Glutamatergic neuron (in vitro differentiated cells): ENCODE measurements around the gene THUMPD3. TPM values are rescaled to one million over a fixed set of nuclear protein-coding genes. Genes with fewer than 3 reads are reported as not detected.
A peak's percentile ranks its signal among the peaks of the same experiment; 100 is the strongest.

Experiments
- DNase-seq: peaks from one replicate; pipeline ENCODE4 v3.0.0; 2022
- H3K27ac Mint-ChIP-seq: one replicate; pipeline ENCODE4 v1.8.0; 2020; ENCODE audit warnings: mild to moderate bottlenecking, mixed read lengths, inconsistent platforms; ENCODE audit not compliant: unreplicated experiment
- H3K27me3 Mint-ChIP-seq: one replicate; pipeline ENCODE4 v1.8.0; 2020; ENCODE audit warnings: mild to moderate bottlenecking, moderate library complexity, mixed read lengths, inconsistent platforms; ENCODE audit not compliant: unreplicated experiment
- H3K36me3 Mint-ChIP-seq: one replicate; pipeline ENCODE4 v1.8.0; 2020; ENCODE audit warnings: mild to moderate bottlenecking, mixed read lengths, inconsistent platforms; ENCODE audit not compliant: unreplicated experiment
- H3K4me1 Mint-ChIP-seq: one replicate; pipeline ENCODE4 v1.8.0; 2020; ENCODE audit warnings: mild to moderate bottlenecking, low read depth, mixed read lengths, inconsistent platforms; ENCODE audit not compliant: unreplicated experiment
- H3K4me3 Mint-ChIP-seq: one replicate; pipeline ENCODE4 v1.8.0; 2020; ENCODE audit warnings: mild to moderate bottlenecking, mixed read lengths, inconsistent platforms; ENCODE audit not compliant: unreplicated experiment
- H3K9me3 Mint-ChIP-seq: one replicate; pipeline ENCODE4 v1.8.0; 2020; ENCODE audit warnings: mild to moderate bottlenecking, moderate library complexity, mixed read lengths, inconsistent platforms; ENCODE audit not compliant: unreplicated experiment
- total RNA-seq: library from RNA; stranded (reverse); fragmentation: NEBNext Ultra II Directional; extraction: Animal tissue kit (Norgen Biotek cat#: 25700); gene quantifications from one replicate; pipeline ENCODE4 v1.2.1, GENCODE V29; 2021; ENCODE audit not compliant: unreplicated experiment
- TF ChIP-seq, protein P1 (sequence below): fragments of 200-600 bp; sonication (generic); IDR thresholded peaks from one replicate; pipeline ENCODE4 v1.5.0; 2021; ENCODE audit not compliant: partially characterized antibody, unreplicated experiment

THUMPD3 gene
- total RNA-seq, 1 donor from 2014 or later: 50.2 TPM

DNA sequence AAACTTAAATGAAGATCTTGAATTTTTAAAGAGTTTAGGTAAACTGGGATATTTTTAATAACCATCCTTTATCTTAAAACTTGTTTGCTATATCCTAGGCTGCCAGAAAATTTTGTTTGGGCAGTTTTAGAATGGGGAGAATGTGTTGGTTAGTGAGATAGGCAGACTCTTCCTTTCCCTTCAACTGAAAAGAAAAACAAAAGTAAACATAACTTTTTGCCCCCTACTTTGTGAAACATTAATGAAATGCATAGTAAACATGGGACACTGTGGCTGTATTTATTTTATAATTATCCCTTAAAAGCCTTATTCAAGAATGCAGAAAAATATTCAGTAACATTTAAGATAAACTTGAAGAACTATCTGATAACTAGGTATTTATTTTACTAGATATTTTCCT lies 65.6 kb downstream of the THUMPD3 start:
- Mint-ChIP-seq H3K36me3 (no peaks in the 10 kb centered on the region), H3K4me1 (peaks cover 15% of the 10 kb centered on the region), H3K9me3 (peaks cover 3% of the 10 kb centered on the region), H3K4me3 (no peak overlapping the region), H3K27ac (no peak overlapping the region), H3K27me3 (no peaks in the 10 kb centered on the region)
- TF ChIP-seq, protein P1, sequence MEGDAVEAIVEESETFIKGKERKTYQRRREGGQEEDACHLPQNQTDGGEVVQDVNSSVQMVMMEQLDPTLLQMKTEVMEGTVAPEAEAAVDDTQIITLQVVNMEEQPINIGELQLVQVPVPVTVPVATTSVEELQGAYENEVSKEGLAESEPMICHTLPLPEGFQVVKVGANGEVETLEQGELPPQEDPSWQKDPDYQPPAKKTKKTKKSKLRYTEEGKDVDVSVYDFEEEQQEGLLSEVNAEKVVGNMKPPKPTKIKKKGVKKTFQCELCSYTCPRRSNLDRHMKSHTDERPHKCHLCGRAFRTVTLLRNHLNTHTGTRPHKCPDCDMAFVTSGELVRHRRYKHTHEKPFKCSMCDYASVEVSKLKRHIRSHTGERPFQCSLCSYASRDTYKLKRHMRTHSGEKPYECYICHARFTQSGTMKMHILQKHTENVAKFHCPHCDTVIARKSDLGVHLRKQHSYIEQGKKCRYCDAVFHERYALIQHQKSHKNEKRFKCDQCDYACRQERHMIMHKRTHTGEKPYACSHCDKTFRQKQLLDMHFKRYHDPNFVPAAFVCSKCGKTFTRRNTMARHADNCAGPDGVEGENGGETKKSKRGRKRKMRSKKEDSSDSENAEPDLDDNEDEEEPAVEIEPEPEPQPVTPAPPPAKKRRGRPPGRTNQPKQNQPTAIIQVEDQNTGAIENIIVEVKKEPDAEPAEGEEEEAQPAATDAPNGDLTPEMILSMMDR: no peak
- no peak for DNase-seq

DNA sequence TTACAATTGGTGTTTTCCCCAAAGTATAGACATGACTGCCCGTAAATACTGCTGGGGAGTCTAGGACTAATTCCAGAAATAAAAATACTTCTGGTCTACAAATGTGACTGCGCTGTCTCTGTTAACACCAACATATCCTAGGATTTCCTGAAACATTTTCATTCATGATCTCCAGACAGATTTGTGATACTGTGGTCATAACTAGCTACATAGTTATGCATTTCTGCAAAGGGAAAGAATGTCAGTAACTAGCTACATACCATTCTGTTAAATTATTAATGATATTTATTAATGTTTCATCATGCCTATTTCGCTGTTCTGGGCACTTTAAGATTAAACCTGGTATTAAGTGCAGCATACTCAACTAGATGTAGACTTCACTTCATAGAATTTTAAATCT lies 67.9 kb downstream of the THUMPD3 start:
- H3K27me3 Mint-ChIP-seq: no peaks in the 10 kb centered on the region
- H3K9me3 Mint-ChIP-seq: peaks cover 6% of the 10 kb centered on the region
- DNase-seq: no peak
- H3K4me1 Mint-ChIP-seq: peaks cover 11% of the 10 kb centered on the region
- TF ChIP-seq, protein P1: no peak
- no peaks in the 10 kb centered on the region for H3K36me3 Mint-ChIP-seq
- H3K27ac Mint-ChIP-seq: no peak overlapping the region
- H3K4me3 Mint-ChIP-seq: no peak overlapping the region

DNA sequence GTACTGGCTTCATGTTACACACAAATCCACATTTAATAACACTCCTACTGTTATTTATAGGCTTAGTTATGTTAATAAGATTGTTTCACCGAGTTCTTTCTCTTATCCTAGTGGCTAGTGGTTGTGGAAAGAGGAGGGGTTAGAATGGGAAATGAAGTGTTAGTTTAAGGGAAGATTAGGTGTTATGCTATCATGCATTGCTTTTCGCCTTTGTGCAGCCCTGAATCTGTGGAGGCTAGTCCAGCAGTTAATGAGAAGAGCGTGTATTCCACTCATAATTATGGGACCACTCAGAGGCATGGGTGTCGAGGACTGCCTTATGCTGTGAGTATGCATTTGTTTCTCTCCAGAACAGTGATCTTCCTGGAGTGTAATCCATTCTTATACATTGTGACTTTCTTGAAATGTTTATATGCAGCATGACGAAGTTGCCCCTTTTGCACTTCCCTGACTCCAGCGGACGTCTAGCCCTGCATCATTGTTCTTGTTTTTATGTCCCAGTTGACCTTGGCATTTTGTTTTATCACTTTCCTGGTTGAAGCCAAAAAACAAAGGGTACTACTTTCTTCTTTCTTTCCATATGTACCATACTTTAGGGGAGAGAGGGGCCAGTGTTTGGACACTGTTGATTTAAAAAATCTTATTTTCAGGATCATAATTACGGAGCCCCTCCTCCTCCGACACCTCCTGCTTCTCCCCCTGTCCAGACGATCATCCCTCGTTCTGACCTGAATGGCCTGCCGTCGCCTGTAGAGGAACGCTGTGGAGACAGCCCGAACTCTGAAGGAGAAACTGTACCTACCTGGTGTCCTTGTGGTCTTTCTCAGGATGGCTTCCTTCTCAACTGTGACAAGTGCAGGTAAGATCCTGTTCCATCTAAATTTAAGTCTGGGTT lies 71.0 kb downstream of the THUMPD3 start:
- H3K9me3 Mint-ChIP-seq: peaks cover 6% of the 10 kb centered on the region
- H3K4me1 Mint-ChIP-seq: peaks cover 9% of the 10 kb centered on the region
- TF ChIP-seq, protein P1: no peak
- H3K36me3 Mint-ChIP-seq: no peaks in the 10 kb centered on the region
- no peaks in the 10 kb centered on the region for H3K27me3 Mint-ChIP-seq
- peak overlapping the region; percentile 65 for H3K27ac Mint-ChIP-seq
- DNase-seq: no peak
- H3K4me3 Mint-ChIP-seq: no peak overlapping the region

DNA sequence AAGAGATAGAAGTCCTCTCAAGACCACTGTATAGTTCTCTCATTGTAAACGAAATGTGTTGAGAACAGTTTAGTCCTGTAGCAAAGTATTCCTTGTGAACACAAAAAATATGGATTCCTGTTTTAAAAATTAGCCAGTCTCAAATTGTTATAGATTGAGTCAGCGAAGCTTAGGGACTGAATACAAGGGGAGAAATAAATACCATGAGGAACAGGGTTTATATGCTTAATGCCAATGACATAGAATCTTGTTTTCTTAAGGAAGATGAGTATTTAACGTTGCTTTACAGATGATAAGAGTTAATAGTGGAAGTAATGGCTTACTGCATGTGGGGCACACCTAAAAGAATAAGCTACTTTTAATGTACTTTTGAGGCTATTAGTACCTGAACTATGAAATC lies 72.5 kb downstream of the THUMPD3 start:
- no peaks in the 10 kb centered on the region for H3K36me3 Mint-ChIP-seq
- H3K27me3 Mint-ChIP-seq: no peaks in the 10 kb centered on the region
- no peak for DNase-seq
- TF ChIP-seq, protein P1: no peak
- peaks cover 1% of the 10 kb centered on the region for H3K4me1 Mint-ChIP-seq
- H3K27ac Mint-ChIP-seq: no peak overlapping the region
- peaks cover 6% of the 10 kb centered on the region for H3K9me3 Mint-ChIP-seq
- no peak overlapping the region for H3K4me3 Mint-ChIP-seq

Other genes starting within 250 kb of the THUMPD3 start
- 197 TPM for gene SRGAP3, start 113.4 kb upstream of the THUMPD3 start, total RNA-seq
- gene SETD5, start 34.6 kb downstream of the THUMPD3 start, total RNA-seq: 337 TPM
- 23.4 TPM for gene LHFPL4, start 190.8 kb downstream of the THUMPD3 start, total RNA-seq